Measurements from ENCODE around the gene SLC2A3.
"Not testable (repeated sequence)": the region's sequence is repeated elsewhere in the genome, so short reads cannot be mapped to it uniquely, and the experiment has no call there.

DNA sequence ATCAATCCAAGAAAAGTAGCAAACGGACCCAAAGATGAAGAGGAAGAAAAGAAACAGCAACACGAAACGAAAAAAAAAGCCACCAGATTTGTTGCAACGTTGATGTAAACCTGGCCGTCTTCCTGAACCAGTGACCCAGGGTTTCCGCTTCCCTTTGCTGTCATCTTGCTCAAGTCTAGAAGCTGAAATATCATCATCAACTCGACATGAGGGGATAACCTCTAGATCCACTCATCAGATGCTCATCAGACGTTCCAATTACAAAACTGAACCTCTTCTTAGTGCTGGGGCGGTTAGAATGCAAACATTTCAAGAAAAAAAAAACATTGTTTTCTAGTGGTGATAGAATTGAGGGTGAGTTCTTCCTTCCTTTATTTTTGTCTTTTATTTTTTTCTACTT is 36.3 kb upstream of the SLC2A3 start:
- not testable (repeated sequence) for TF ChIP-seq CTCF (IDR thresholded peaks at IDR 0.05); POLR2AphosphoS5 (IDR thresholded peaks at IDR 0.05; ENCODE audit: insufficient read depth in 1 of 2, low read depth in 1 of 2); POLR2A (IDR thresholded peaks at IDR 0.05)

All from vagina (tissue), 2 donors.